H9 (cell line): ENCODE data around the gene TRIO. TPM values are rescaled to one million over a fixed set of nuclear protein-coding genes. Genes with fewer than 3 reads are reported as not detected.

Experiments
- DNase-seq: peaks from one replicate; pipeline ENCODE4 v3.0.0-alpha.2; 2017
- H2AFZ ChIP-seq: one replicate; pipeline ENCODE4 v1.6.1; 2013; ENCODE audit warnings: mild to moderate bottlenecking, low read length, control low read depth, moderate library complexity
- H2AK5ac ChIP-seq: 2 replicates; pipeline ENCODE4 v1.6.1; 2013; ENCODE audit warnings: low read length, control low read depth, mixed read lengths; ENCODE audit not compliant: insufficient read length
- H2BK120ac ChIP-seq: one replicate; pipeline ENCODE4 v1.6.1; 2013; ENCODE audit warnings: low read depth, mild to moderate bottlenecking, low read length, control low read depth, inconsistent platforms; ENCODE audit not compliant: poor library complexity, severe bottlenecking
- H2BK12ac ChIP-seq: 2 replicates; pipeline ENCODE4 v1.6.1; 2013; ENCODE audit warnings: low read length, control low read depth, mixed read lengths, low read depth; ENCODE audit not compliant: insufficient read length
- H2BK15ac ChIP-seq: 2 replicates; pipeline ENCODE4 v1.6.1; 2013; ENCODE audit warnings: low read depth, low read length, control low read depth
- H2BK20ac ChIP-seq: one replicate; pipeline ENCODE4 v1.6.1; 2013; ENCODE audit warnings: low read depth, mild to moderate bottlenecking, low read length, control low read depth, inconsistent platforms; ENCODE audit not compliant: poor library complexity, severe bottlenecking
- H2BK5ac ChIP-seq: 2 replicates; pipeline ENCODE4 v1.6.1; 2013; ENCODE audit warnings: low read length, control low read depth, mixed read lengths; ENCODE audit not compliant: insufficient read length
- H3K14ac ChIP-seq: 2 replicates; pipeline ENCODE4 v1.6.1; 2013; ENCODE audit warnings: low read length, control low read depth; ENCODE audit not compliant: insufficient read depth
- H3K18ac ChIP-seq: 2 replicates; pipeline ENCODE4 v1.6.1; 2013; ENCODE audit warnings: low read depth, mild to moderate bottlenecking, mixed read lengths, low read length, control low read depth; ENCODE audit not compliant: insufficient read length
- H3K23ac ChIP-seq: 2 replicates; pipeline ENCODE4 v1.6.1; 2013; ENCODE audit warnings: low read length, control low read depth, mixed read lengths, low read depth; ENCODE audit not compliant: insufficient read length
- H3K23me2 ChIP-seq: 2 replicates; pipeline ENCODE4 v1.6.1; 2013; ENCODE audit warnings: low read depth, mild to moderate bottlenecking, mixed read lengths, low read length, control low read depth; ENCODE audit not compliant: insufficient read length, poor library complexity, severe bottlenecking
- H3K27ac ChIP-seq: 2 replicates; pipeline ENCODE4 v1.5.1; 2013; ENCODE audit warnings: low read length, control low read depth, mixed read lengths, low read depth; ENCODE audit not compliant: insufficient read length
- H3K27me3 ChIP-seq: 2 replicates; pipeline ENCODE4 v1.6.1; 2013; ENCODE audit warnings: low read length, control low read depth, inconsistent platforms; ENCODE audit not compliant: insufficient read depth
- H3K4ac ChIP-seq: 2 replicates; pipeline ENCODE4 v1.6.1; 2013; ENCODE audit warnings: low read depth, mild to moderate bottlenecking, control low read depth, inconsistent platforms, low read length, moderate library complexity
- H3K4me1 ChIP-seq: 2 replicates; pipeline ENCODE4 v1.6.1; 2013; ENCODE audit warnings: low read length, control low read depth, inconsistent platforms; ENCODE audit not compliant: insufficient read depth
- H3K4me2 ChIP-seq: 2 replicates; pipeline ENCODE4 v1.6.1; 2013; ENCODE audit warnings: low read length, control low read depth, mixed read lengths; ENCODE audit not compliant: insufficient read length, insufficient read depth
- H3K56ac ChIP-seq: 2 replicates; pipeline ENCODE4 v1.6.1; 2013; ENCODE audit warnings: low read depth, mild to moderate bottlenecking, mixed read lengths, low read length, control low read depth; ENCODE audit not compliant: insufficient read length
- H3K79me1 ChIP-seq: 2 replicates; pipeline ENCODE4 v1.6.1; 2013; ENCODE audit warnings: low read depth, mild to moderate bottlenecking, moderate library complexity, low read length, control low read depth, inconsistent platforms; ENCODE audit not compliant: insufficient read depth, poor library complexity, severe bottlenecking
- H3K79me2 ChIP-seq: 2 replicates; pipeline ENCODE4 v1.6.1; 2013; ENCODE audit warnings: low read length, control low read depth, inconsistent platforms; ENCODE audit not compliant: insufficient read depth
- H3K9ac ChIP-seq: 2 replicates; pipeline ENCODE4 v1.6.1; 2013; ENCODE audit warnings: low read length, control low read depth, mixed read lengths; ENCODE audit not compliant: insufficient read length; ENCODE audit errors: extremely low read depth
- H3K9me3 ChIP-seq: one replicate; pipeline ENCODE4 v1.6.1; 2013; ENCODE audit warnings: low read depth, low read length, inconsistent platforms; ENCODE audit not compliant: control insufficient read depth
- H3T11ph ChIP-seq: one replicate; pipeline ENCODE4 v1.6.1; 2013; ENCODE audit warnings: mild to moderate bottlenecking, low read length, control low read depth, inconsistent platforms
- H4K20me1 ChIP-seq: one replicate; pipeline ENCODE4 v1.6.1; 2013; ENCODE audit not compliant: control insufficient read depth, insufficient read length, insufficient read depth
- H4K5ac ChIP-seq: 2 replicates; pipeline ENCODE4 v1.6.1; 2013; ENCODE audit warnings: low read depth, mild to moderate bottlenecking, mixed read lengths, low read length, control low read depth; ENCODE audit not compliant: insufficient read length
- H4K8ac ChIP-seq: replicated peaks from 2 replicates; pipeline ENCODE4 v1.6.1; 2013; ENCODE audit warnings: low read length, control low read depth, mixed read lengths, low read depth; ENCODE audit not compliant: insufficient read length
- H4K91ac ChIP-seq: 2 replicates; pipeline ENCODE4 v1.6.1; 2013; ENCODE audit warnings: low read depth, mild to moderate bottlenecking, moderate library complexity, mixed read lengths, low read length, control low read depth; ENCODE audit not compliant: insufficient read length
- H3K27ac Mint-ChIP-seq, 3 experiments: 2 replicates in 2 of 3; 3 replicates in 1 of 3; pipeline ENCODE4 v1.8.0; 2020 to 2021; ENCODE audit warnings: mixed read lengths in 3 of 3, mild to moderate bottlenecking in 1 of 3, moderate library complexity in 1 of 3
- H3K27me3 Mint-ChIP-seq: 2 replicates; pipeline ENCODE4 v1.8.0; 2021; ENCODE audit warnings: low read depth, mild to moderate bottlenecking, moderate library complexity, mixed read lengths
- H3K36me3 Mint-ChIP-seq, 3 experiments: 2 replicates in 2 of 3; 3 replicates in 1 of 3; pipeline ENCODE4 v1.8.0; 2020 to 2021; ENCODE audit warnings: low read depth in 3 of 3, mixed read lengths in 3 of 3; ENCODE audit not compliant: insufficient read depth in 1 of 3
- H3K4me1 Mint-ChIP-seq, 2 experiments: 2 replicates each; pipeline ENCODE4 v1.8.0; 2020; ENCODE audit warnings: mixed read lengths in 2 of 2
- H3K4me3 Mint-ChIP-seq, 2 experiments: 2 replicates in 1 of 2; 3 replicates in 1 of 2; pipeline ENCODE4 v1.8.0; 2020 to 2021; ENCODE audit warnings: mild to moderate bottlenecking in 2 of 2, mixed read lengths in 2 of 2, moderate library complexity in 1 of 2
- H3K9me3 Mint-ChIP-seq, 2 experiments: 2 replicates in 1 of 2; 3 replicates in 1 of 2; pipeline ENCODE4 v1.8.0; 2020; ENCODE audit warnings: mild to moderate bottlenecking in 2 of 2, mixed read lengths in 2 of 2, moderate library complexity in 1 of 2
- CTCF ChIP-seq: fragments of 200-600 bp; sonication (generic); conservative IDR thresholded peaks from 3 replicates; pipeline ENCODE4 v1.8.0; 2021; ENCODE audit warnings: antibody characterized with exemption, mild to moderate bottlenecking
- WGBS: extraction: QIAGEN DNeasy Blood & Tissue Kit; methylation state at CpG from one replicate; pipeline ENCODE4 v1.1.7; 2013; ENCODE audit warnings: missing lambda C conversion rate, low lambda C conversion rate, mixed read lengths; ENCODE audit not compliant: insufficient read length; ENCODE audit errors: extremely low coverage; 5-methylcytosine and 5-hydroxymethylcytosine counted together
- total RNA-seq: library from RNA; stranded (reverse); gene quantifications from 2 replicates; pipeline ENCODE4 v1.2.1, GENCODE V29; 2021

The TRIO gene
- total RNA-seq, 1 experiment from 2014 or later, result 87.8 TPM

GRCh38 chr5:14141764-14142163 lies 1.4 kb upstream of the TRIO start:
- no CpG with 5 or more reads among the region's 3 CpGs for WGBS
- H3T11ph ChIP-seq, result no peak overlapping the region
- no peak overlapping the region for H4K5ac ChIP-seq
- H3K18ac ChIP-seq, result no peak overlapping the region
- H2BK12ac ChIP-seq, result no peak overlapping the region
- no peak overlapping the region for H2BK15ac ChIP-seq
- H3K27ac ChIP-seq, result no peak overlapping the region
- no peaks in the 10 kb centered on the region for H3K9me3 ChIP-seq
- no peak for DNase-seq
- H3K4ac ChIP-seq, result no peak overlapping the region
- no peak overlapping the region for H2AFZ ChIP-seq
- H4K8ac ChIP-seq, result no peak overlapping the region
- peaks cover 19% of the 10 kb centered on the region for H3K23me2 ChIP-seq
- H3K56ac ChIP-seq, result no peak overlapping the region
- H3K4me1 ChIP-seq, result peaks cover 4% of the 10 kb centered on the region
- no peak overlapping the region for H3K9ac ChIP-seq
- H4K20me1 ChIP-seq, result no peaks in the 10 kb centered on the region
- H3K36me3 Mint-ChIP-seq, result peaks cover 0 to 3% (median 0%) of the 10 kb centered on the region in 3 experiments; a peak in 2 of 7 replicates
- no peak overlapping the region for H2BK5ac ChIP-seq
- peaks cover 19% of the 10 kb centered on the region; the same call in 1 of the 2 replicates for H3K79me2 ChIP-seq
- no peak overlapping the region for H2BK120ac ChIP-seq
- H3K4me1 Mint-ChIP-seq, result peaks cover 26 to 27% of the 10 kb centered on the region in 2 experiments
- peak overlapping the region; percentile 69 to 80 for H3K4me3 Mint-ChIP-seq
- H4K91ac ChIP-seq, result no peak overlapping the region
- peaks cover 4% of the 10 kb centered on the region for H3K79me1 ChIP-seq
- H2AK5ac ChIP-seq, result no peak overlapping the region
- H3K9me3 Mint-ChIP-seq, result peaks cover 0 to 2% of the 10 kb centered on the region in 2 experiments; a peak in 2 of 5 replicates
- H3K14ac ChIP-seq, result no peak overlapping the region
- H3K23ac ChIP-seq, result no peak overlapping the region
- peaks cover 22% of the 10 kb centered on the region for H3K27me3 Mint-ChIP-seq
- H3K4me2 ChIP-seq, result peak overlapping the region; percentile 70
- peak; percentile 50 for TF ChIP-seq CTCF
- no peak overlapping the region for H2BK20ac ChIP-seq
- no peaks in the 10 kb centered on the region for H3K27me3 ChIP-seq
- H3K27ac Mint-ChIP-seq, result no peak overlapping the region
